Body of pancreas (tissue), 4 donors: Measurements from ENCODE around the gene PCDHA12. TPM values are rescaled to one million over a fixed set of nuclear protein-coding genes. Genes with fewer than 3 reads are reported as not detected.
"Not testable (repeated sequence)": the region's sequence is repeated elsewhere in the genome, so short reads cannot be mapped to it uniquely, and the experiment has no call there.

Experiments
- ATAC-seq: fragments of 150-250 bp; one replicate; pipeline ENCODE4 v1.9.1; 2016
- DNase-seq, 4 donors: peaks; one replicate each; pipeline ENCODE4 v3.0.0-alpha.2; 2019
- H3K27ac ChIP-seq, 4 donors: fragments of 200-600 bp; sonication (generic); 1 replicate in 3 of 4; 2 replicates in 1 of 4; pipeline versions ENCODE4 v1.5.1 to v1.6.1; 2016 to 2019; ENCODE audit warnings: mild to moderate bottlenecking in 1 of 4, mixed read lengths in 1 of 4, moderate library complexity in 1 of 4
- H3K27me3 ChIP-seq, 2 donors: fragments of 200-600 bp; sonication (generic); one replicate each; pipeline ENCODE4 v1.6.0; 2016; ENCODE audit warnings: mild to moderate bottlenecking in 1 of 2
- H3K36me3 ChIP-seq, 2 donors: fragments of 200-600 bp; sonication (generic); replicated peaks in 1 of 2; 2 replicates each; pipeline ENCODE4 v1.5.1; 2016; ENCODE audit warnings: low read depth in 2 of 2; ENCODE audit not compliant: insufficient read depth in 1 of 2
- H3K4me1 ChIP-seq: fragments of 200-600 bp; sonication (generic); one replicate; pipeline ENCODE4 v1.6.0; 2016
- H3K4me3 ChIP-seq, 2 donors: fragments of 200-600 bp; sonication (generic); 1 replicate in 1 of 2; 2 replicates in 1 of 2; pipeline ENCODE4 v1.5.1; 2016 to 2019
- H3K9me3 ChIP-seq, 3 donors: fragments of 200-600 bp; sonication (generic); 1 replicate in 2 of 3; 2 replicates in 1 of 3; pipeline ENCODE4 v1.5.1; 2016
- POLR2A ChIP-seq, 3 donors: fragments of 450-650 bp; IDR thresholded peaks; one replicate each; pipeline ENCODE4 v1.6.1; 2016; ENCODE audit warnings: antibody characterized with exemption in 3 of 3, mild to moderate bottlenecking in 2 of 3
- WGBS, 2 donors: methylation state at CpG; one replicate each; pipeline ENCODE4 v1.1.5; 2017; 5-methylcytosine and 5-hydroxymethylcytosine counted together
- intact Hi-C: fragments of 100-400 bp; cut with DNase I; formaldehyde crosslinking; loops from one replicate; pipeline ENCODE4 v1.15.1; 2023
- total RNA-seq, 2 donors: library from RNA; depleted of rRNA; stranded (reverse); fragments of >200 nt; gene quantifications; one replicate each; pipeline ENCODE4 v1.1.0, GENCODE V29; 2016
- TF ChIP-seq, protein P1 (sequence below), 7 experiments: fragments of 450-650 bp in 4 of 7; fragments of 200-600 bp in 3 of 7; sonication (generic) in 3 of 7; IDR thresholded peaks; one replicate each; pipeline ENCODE4 v1.5.1; 2016 to 2019; ENCODE audit warnings: antibody characterized with exemption in 7 of 7

The PCDHA12 gene
- total RNA-seq, 2 donors from 2014 or later: 3.6 to 3.9 TPM

DNA sequence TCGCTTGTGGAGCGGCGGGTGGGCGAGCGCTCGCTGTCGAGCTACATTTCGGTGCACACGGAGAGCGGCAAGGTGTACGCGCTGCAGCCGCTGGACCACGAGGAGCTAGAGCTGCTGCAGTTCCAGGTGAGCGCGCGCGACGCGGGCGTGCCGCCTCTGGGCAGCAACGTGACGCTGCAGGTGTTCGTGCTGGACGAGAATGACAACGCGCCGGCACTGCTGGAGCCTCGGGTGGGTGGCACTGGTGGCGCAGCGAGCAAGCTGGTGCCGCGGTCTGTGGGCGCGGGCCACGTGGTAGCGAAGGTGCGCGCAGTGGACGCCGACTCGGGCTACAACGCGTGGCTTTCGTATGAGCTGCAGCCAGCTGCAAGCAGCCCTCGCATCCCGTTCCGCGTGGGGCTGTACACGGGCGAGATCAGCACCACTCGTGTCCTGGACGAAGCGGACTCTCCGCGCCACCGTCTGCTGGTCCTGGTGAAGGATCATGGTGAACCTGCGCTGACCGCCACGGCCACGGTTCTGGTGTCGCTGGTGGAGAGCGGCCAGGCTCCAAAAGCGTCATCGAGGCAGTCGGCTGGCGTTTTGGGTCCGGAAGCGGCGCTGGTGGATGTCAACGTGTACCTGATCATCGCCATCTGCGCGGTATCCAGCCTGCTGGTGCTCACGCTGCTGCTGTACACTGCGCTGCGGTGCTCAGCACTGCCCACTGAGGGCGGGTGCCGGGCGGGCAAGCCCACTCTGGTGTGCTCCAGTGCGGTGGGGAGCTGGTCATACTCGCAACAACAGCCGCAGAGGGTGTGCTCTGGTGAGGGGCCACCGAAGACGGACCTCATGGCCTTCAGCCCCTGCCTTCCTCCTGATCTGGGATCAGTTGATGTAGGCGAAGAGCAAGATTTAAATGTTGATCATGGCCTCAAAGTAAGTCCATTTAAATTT, 32.0 kb upstream of the PCDHA12 start:
- TF ChIP-seq POLR2A (IDR thresholded peaks at IDR 0.05): no peak
- TF ChIP-seq, protein P1, sequence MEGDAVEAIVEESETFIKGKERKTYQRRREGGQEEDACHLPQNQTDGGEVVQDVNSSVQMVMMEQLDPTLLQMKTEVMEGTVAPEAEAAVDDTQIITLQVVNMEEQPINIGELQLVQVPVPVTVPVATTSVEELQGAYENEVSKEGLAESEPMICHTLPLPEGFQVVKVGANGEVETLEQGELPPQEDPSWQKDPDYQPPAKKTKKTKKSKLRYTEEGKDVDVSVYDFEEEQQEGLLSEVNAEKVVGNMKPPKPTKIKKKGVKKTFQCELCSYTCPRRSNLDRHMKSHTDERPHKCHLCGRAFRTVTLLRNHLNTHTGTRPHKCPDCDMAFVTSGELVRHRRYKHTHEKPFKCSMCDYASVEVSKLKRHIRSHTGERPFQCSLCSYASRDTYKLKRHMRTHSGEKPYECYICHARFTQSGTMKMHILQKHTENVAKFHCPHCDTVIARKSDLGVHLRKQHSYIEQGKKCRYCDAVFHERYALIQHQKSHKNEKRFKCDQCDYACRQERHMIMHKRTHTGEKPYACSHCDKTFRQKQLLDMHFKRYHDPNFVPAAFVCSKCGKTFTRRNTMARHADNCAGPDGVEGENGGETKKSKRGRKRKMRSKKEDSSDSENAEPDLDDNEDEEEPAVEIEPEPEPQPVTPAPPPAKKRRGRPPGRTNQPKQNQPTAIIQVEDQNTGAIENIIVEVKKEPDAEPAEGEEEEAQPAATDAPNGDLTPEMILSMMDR (IDR thresholded peaks at IDR 0.05): no peak
- 35 to 45% methylated on average over 21 to 83 of the region's 87 CpGs for WGBS, 2 donors
- Histone ChIP-seq H3K27ac (no peak overlapping the region), H3K4me1 (no peaks in the 10 kb centered on the region), H3K4me3 (no peak overlapping the region), H3K9me3 (peaks cover 0 to 31% (median 0%) of the 10 kb centered on the region in 3 donors), H3K27me3 (no peaks in the 10 kb centered on the region), H3K36me3 (no peaks in the 10 kb centered on the region)
- DNase-seq (no peak), ATAC-seq (no peak)
- intact Hi-C loops: no loop called here

DNA sequence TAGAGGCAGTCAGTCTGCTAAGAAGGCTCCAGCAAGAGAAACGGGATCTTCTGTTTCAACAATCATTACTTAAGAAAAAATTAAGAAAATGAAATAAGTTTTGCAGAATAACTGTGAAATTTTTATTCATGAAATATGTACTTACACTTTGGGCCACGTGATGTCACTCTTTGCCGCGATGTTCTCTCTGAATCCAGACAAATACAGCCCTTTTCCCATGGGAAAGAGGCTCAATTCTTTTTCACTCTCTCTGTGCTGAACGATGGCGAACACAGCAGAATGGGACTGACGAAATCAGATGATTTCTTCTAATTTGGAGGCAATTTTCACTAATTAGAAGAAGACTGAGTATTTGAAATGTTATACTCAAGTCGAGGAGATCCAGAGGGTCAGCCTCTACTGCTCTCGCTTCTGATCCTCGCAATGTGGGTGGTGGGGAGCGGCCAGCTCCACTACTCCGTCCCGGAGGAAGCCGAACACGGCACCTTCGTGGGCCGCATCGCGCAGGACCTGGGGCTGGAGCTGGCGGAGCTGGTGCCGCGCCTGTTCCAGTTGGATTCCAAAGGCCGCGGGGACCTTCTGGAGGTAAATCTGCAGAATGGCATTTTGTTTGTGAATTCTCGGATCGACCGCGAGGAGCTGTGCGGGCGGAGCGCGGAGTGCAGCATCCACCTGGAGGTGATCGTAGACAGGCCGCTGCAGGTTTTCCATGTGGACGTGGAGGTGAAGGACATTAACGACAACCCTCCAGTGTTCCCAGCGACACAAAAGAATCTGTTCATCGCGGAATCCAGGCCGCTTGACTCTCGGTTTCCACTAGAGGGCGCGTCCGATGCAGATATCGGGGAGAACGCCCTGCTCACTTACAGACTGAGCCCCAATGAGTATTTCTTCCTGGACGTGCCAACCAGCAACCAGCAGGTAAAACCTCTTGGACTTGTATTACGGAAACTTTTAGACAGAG, 26.7 kb upstream of the PCDHA12 start, which contains the start of gene PCDHA9:
TSS of gene PCDHA9 (plus strand) at position 244 of the 964 bp plus-strand sequence. CDS start at position 358, 114 bp downstream.
- H3K9me3 ChIP-seq: peaks cover 0 to 25% (median 0%) of the 10 kb centered on the region in 3 donors
- H3K4me3 ChIP-seq, H3K27ac ChIP-seq, H3K4me1 ChIP-seq, intact Hi-C loops, ATAC-seq, H3K36me3 ChIP-seq, DNase-seq, H3K27me3 ChIP-seq: not testable (repeated sequence)
- 13 to 17% methylated on average over 10 to 37 of the region's 48 CpGs for WGBS, 2 donors

DNA sequence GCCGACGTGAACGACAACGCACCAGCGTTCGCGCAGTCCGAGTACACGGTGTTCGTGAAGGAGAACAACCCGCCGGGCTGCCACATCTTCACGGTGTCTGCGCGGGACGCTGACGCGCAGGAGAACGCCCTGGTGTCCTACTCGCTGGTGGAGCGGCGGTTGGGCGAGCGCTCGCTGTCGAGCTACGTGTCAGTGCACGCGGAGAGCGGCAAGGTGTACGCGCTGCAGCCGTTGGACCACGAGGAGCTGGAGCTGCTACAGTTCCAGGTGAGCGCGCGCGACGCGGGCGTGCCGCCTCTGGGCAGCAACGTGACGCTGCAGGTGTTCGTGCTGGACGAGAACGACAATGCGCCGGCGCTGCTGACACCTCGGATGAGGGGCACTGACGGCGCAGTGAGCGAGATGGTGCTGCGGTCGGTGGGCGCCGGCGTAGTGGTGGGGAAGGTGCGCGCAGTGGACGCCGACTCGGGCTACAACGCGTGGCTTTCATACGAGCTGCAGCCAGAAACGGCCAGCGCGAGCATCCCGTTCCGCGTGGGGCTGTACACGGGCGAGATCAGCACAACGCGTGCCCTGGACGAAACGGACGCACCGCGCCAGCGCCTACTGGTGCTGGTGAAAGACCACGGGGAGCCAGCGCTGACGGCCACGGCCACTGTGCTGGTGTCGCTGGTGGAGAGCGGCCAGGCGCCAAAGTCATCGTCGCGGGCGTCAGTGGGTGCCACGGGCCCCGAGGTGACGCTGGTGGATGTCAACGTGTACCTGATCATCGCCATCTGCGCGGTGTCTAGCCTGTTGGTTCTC, 25.1 kb upstream of the PCDHA12 start:
- H3K4me1 ChIP-seq, H3K36me3 ChIP-seq, H3K27ac ChIP-seq, DNase-seq, intact Hi-C loops, ATAC-seq, H3K4me3 ChIP-seq, H3K27me3 ChIP-seq: not testable (repeated sequence)
- 42 to 50% methylated on average over 18 to 93 of the region's 101 CpGs for WGBS, 2 donors
- peaks cover 0 to 23% (median 0%) of the 10 kb centered on the region in 3 donors for H3K9me3 ChIP-seq

DNA sequence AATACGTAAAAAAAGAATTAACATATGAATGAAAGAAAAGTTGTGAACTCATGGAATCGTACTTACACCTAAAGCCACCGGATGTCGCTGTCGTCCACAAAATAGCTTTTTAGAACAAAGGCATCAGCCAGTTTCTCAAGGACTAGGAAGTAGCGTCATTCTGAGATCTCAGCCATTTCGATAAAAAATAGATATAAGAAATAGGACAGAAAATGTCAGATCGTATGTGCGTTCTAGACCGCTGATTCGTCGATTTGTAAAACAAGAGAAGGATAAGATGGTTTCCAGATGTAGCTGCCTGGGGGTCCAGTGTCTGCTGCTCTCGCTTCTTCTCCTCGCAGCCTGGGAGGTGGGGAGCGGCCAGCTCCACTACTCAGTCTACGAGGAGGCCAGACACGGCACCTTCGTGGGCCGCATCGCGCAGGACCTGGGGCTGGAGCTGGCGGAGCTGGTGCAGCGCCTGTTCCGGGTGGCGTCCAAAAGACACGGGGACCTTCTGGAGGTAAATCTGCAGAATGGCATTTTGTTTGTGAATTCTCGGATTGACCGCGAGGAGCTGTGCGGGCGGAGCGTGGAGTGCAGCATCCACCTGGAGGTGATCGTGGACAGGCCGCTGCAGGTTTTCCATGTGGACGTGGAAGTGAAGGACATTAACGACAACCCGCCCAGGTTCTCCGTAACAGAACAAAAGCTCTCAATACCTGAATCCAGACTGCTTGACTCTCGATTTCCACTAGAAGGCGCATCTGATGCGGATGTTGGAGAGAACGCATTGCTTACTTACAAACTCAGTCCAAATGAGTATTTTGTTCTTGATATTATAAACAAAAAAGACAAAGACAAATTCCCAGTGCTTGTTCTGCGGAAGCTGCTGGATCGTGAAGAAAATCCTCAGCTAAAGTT, 19.1 kb upstream of the PCDHA12 start, which contains the start of gene PCDHA10:
TSS of gene PCDHA10 (plus strand) at position 126 of the 903 bp plus-strand sequence. CDS start at position 278, 152 bp downstream.
- ATAC-seq (peak; percentile 70), DNase-seq (peak in 3 of 4 donors; percentile 44 to 54 (median 51))
- TF ChIP-seq, protein P1 (IDR thresholded peaks at IDR 0.05): peak in 6 of 7 experiments; percentile 8 to 49 (median 44)
- TF ChIP-seq POLR2A (IDR thresholded peaks at IDR 0.05): peak in 1 of 3 donors; percentile 6
- intact Hi-C loops: no loop called here
- Histone ChIP-seq H3K9me3 (peaks cover 0 to 31% (median 3%) of the 10 kb centered on the region in 3 donors), H3K36me3 (no peaks in the 10 kb centered on the region), H3K4me1 (peaks cover 5% of the 10 kb centered on the region), H3K27me3 (no peaks in the 10 kb centered on the region), H3K4me3 (no peak within 1 kb of the TSS), H3K27ac (peak within 1 kb of the TSS in 3 of 4 donors; percentile 38 to 75 (median 51))
- 12 to 14% methylated on average over 32 to 44 of the region's 44 CpGs for WGBS, 2 donors
